ENCODE data around the gene C16orf89.
"Not testable (repeated sequence)": the region's sequence is repeated elsewhere in the genome, so short reads cannot be mapped to it uniquely, and the experiment has no call there.

C16orf89 gene

GRCh38 chr16:5059386-5060072, 6.2 kb downstream of the C16orf89 start:
- no peak for FAIRE-seq

- FAIRE-seq, result no peak
Observed at GRCh38 chr16:5058476-5058875, 7.3 kb downstream of the C16orf89 start.

- FAIRE-seq, result no peak
Observed at GRCh38 chr16:5056352-5056751, 9.4 kb downstream of the C16orf89 start.

GRCh38 chr16:5054876-5055865, 10.6 kb downstream of the C16orf89 start:
- FAIRE-seq, result no peak

- FAIRE-seq, result no peak
Observed at GRCh38 chr16:5046914-5047313, 18.8 kb downstream of the C16orf89 start.

GRCh38 chr16:5045499-5046115, 20.1 kb downstream of the C16orf89 start:
- no peak for FAIRE-seq

GRCh38 chr16:5044581-5044980, 21.2 kb downstream of the C16orf89 start:
- not testable (repeated sequence) for FAIRE-seq

- no peak for FAIRE-seq
Observed at GRCh38 chr16:5044011-5044540, 21.7 kb downstream of the C16orf89 start.

- no peak for FAIRE-seq
Observed at GRCh38 chr16:5042574-5043171, 23.1 kb downstream of the C16orf89 start.

- no peak for FAIRE-seq
Observed at GRCh38 chr16:5041600-5042133, 24.1 kb downstream of the C16orf89 start.

GRCh38 chr16:5040451-5040850, 25.3 kb downstream of the C16orf89 start:
- FAIRE-seq, result no peak

GRCh38 chr16:5036228-5037156, 29.3 kb downstream of the C16orf89 start:
- no peak for FAIRE-seq

GRCh38 chr16:5035909-5036227, 29.9 kb downstream of the C16orf89 start:
- FAIRE-seq, result no peak

- no peak for FAIRE-seq
Observed at GRCh38 chr16:5034167-5034523, 31.6 kb downstream of the C16orf89 start.

GRCh38 chr16:5033256-5034166, 32.2 kb downstream of the C16orf89 start, which contains the start of gene NAGPA:
Gene NAGPA, minus strand, starts transcription at chr16:5033935. Its CDS starts 21 bp downstream, at chr16:5033914.
- FAIRE-seq, result no peak

GRCh38 chr16:5032748-5033167, 33.0 kb downstream of the C16orf89 start:
- FAIRE-seq, result no peak

- no peak for FAIRE-seq
Observed at GRCh38 chr16:5031601-5032000, 34.2 kb downstream of the C16orf89 start.

- no peak for FAIRE-seq
Observed at GRCh38 chr16:5030251-5030870, 35.4 kb downstream of the C16orf89 start.

GRCh38 chr16:5028950-5029475, 36.7 kb downstream of the C16orf89 start:
- no peak for FAIRE-seq

Measured in A204.1 (cell line).